NCI-H748 (cell line): Measurements from ENCODE around the gene WDR70.
A peak's percentile ranks its signal among the peaks of the same experiment; 100 is the strongest.
"Not testable (repeated sequence)": the region's sequence is repeated elsewhere in the genome, so short reads cannot be mapped to it uniquely, and the experiment has no call there.

Experiments used
- DNase-seq: peaks from one replicate; lab custom pipeline; 2025; ENCODE audit not compliant: unreplicated experiment; lab: John Stamatoyannopoulos, UW

Gene WDR70

GRCh38 chr5:37511646-37512045, 132.5 kb downstream of the WDR70 start:
- no peak for DNase-seq

GRCh38 chr5:37514946-37515345, 135.8 kb downstream of the WDR70 start:
- DNase-seq, result no peak

DNA sequence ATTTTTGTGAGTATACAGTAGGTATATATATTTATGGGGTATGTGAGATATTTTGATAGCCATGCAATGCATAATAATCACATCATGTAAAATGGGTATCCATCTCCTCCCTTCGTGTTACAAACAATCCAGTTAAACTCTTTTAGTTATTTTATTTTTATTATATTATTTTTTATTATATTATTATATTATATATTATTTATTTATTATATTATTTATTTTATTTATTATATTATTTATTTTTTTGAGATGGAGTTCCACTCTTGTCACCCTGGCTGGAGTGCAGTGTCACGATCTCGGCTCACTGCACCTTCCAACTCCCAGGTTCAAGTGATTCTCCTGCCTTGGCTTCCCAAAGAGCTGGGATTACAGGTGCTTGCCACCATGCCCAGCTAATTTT, 138.6 kb downstream of the WDR70 start:
- no peak for DNase-seq

GRCh38 chr5:37518356-37518755, 139.2 kb downstream of the WDR70 start:
- not testable (repeated sequence) for DNase-seq

- DNase-seq, result no peak
Observed at GRCh38 chr5:37519304-37519703, 140.2 kb downstream of the WDR70 start.

DNA sequence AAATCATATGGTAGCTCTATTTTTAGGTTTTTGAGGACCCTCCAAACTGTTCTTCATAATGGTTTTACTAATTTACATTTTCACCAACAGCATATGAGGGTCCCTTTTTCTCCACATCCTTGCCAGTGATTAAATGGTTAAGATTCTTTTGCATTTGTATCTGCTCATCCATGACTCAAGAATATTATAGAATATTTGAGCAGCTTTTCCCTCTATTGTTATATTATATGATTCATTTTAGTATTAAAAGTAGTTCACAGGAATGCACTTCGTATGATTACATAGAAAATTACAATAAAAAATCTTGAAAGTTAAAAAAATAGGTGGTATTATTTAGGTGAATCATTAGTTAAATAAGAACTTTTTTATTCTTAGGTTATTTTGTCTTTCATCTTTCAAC, 140.7 kb downstream of the WDR70 start:
- no peak for DNase-seq

DNA sequence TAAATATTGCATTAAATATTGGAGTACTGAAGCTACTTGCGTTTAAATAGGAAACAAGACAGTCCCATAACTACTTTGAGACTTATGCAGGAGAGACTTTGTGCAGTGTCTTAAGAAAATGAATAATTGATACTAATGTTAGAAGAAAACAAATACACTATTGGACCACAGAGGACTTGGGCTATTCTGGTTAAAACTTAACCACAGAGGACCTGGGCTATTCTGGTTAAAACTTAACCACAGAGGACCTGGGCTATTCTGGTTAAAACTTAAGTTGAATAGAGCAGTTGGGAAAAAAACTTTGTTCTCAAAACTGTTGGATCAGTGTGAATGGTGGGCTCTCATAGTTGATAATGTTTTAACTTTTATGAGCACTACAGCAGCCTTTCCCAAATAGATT, 141.7 kb downstream of the WDR70 start:
- no peak for DNase-seq

- DNase-seq, result no peak
Observed at GRCh38 chr5:37532976-37533740, 154.0 kb downstream of the WDR70 start.

GRCh38 chr5:37533851-37534250, 154.7 kb downstream of the WDR70 start:
- no peak for DNase-seq

- DNase-seq, result no peak
Observed at GRCh38 chr5:37539459-37539858, 160.3 kb downstream of the WDR70 start.

DNA sequence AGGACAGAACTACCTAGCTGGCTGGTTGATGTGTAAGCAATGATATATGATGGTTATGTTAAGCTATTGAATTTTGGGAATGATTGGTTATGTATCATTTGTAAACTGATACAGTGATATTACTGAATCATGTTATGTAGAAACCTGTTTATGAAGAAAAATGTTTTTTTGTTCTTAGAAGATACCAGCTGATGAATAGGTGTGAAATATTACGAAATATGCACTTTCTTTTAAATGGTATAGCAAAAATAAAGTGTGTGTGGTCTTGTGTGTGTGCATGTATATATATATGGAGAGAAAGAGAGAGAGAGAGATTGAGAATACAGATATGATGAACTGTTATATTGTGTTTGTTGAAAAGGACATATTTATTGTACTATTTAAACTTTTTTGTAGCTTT, 164.1 kb downstream of the WDR70 start:
- DNase-seq, result no peak

DNA sequence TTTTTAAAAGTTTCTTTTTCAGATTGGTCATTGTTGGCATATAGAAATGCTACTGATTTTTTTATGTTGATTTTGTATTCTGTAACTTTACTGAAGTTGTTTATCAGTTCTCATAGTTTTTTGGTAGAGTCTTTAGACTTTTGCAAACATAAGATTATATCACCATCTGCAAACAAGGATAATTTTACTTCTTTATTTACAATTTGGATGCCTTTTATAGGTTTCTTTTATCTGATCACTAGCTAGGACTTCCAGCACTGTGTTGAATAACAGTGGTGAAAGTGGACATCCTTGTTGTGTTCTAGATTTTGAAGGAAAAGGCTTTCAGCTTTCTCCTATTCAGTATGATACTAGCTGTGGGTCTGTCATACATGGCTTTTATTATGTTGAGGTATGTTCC, 170.3 kb downstream of the WDR70 start:
- DNase-seq, result no peak

DNA sequence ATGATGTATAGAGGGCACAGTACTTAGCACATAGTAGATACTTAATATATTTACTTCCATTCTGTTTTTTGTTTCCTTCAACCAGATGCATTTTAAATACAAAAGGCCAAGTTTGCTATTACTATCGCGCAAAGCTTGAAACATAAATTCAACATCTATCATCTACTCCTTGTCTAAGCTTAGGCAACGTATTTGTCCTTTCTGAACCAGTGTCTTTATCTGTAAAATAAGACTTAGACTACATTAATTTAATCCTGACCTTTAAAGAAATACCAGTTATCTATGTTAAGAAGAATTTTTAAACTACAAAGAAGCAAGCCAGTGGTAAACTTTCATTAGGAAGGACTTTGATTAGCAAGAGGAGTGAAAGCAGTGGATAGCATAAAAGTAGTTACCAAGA, 173.0 kb downstream of the WDR70 start:
- no peak for DNase-seq

DNA sequence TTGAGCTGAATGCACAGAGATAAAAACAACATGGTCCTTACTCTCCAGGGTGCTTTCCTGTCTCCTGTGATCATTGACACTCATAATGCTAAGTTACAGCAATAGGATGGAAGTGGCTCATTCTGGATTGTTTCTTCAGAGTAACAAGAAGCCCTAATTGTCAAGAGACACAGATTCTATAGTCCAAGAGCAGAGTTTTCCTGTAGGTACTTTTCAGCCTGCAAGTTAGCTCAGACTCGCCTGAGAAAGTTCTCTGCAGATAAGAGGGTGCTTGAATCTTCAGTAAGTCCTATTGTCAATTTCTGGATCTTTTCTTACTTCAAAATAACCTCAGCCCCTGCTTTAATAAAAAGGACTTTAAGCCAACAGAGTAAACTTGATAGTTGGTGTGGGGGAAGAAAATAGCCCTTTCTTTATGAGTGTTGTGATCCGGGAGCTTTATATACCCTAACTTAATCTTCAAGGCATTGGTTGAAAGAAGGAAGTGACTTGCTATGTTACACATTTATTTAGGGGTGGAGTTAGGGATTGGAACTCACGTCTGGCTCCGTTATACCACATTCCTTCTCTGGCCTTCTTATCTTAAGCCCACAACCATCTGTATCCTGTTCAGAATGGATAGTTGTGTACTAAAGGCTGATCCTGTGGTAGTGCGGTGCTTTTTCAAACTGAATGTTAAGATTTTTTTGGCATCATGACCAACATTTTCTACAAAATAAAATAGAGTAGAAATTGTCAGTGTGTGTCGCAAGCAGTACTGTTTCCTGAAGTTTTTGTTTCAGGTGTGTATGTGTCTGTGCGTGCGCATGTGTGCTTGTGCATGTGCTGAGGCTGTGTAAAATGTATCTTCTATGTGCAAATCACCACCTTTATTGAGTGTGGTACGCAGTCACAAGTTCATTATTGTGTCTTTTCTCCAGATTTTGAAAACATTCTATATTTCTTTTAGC, 173.9 kb downstream of the WDR70 start:
- no peak for DNase-seq

DNA sequence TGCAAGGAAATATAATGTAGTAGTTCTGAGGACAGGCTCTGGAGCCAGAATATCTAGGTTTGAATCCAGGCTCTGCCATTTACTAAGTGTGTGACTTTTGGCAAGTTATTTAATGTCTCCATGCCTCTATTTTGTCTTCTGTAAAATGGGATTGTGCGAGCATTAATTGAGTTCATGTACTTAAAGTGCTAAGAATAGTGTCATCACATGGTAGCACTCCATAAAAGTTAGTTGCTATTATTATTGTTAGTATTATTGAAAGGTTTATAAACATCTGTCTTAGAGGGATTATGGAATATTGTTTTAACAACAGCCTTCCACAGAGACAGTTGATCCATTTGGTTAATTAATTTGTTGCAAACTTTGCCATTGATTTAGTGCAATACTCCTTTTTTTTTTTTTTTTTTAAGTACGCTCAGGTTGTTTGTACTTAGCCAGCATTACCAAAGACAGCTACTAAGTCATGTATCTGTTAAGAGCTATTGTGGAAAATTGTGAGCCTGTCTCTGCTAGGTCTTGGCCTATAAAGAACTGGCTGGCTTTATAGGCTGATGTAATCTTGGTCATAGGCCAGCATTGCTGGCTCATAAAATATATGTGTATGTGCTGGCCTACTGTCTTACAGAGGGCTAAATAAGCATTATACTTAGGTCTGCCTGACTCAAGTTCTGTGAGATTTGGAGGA, 174.7 kb downstream of the WDR70 start:
- DNase-seq, result no peak

DNA sequence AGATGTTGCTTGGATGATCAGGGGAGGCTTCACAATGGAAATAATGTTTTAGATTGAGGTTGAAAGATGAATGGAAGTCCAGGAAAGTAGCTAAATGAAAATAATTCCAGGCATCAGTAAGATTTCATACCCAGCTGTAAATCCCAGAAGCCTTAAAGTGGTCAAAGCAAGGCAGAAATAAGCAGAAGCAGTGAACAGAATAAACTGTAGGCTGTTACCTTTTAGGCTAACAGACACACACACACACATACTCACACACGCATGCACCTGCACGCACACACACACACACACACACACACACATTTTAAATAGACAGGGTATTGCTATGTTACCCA, 175.3 kb downstream of the WDR70 start:
- no peak for DNase-seq

DNA sequence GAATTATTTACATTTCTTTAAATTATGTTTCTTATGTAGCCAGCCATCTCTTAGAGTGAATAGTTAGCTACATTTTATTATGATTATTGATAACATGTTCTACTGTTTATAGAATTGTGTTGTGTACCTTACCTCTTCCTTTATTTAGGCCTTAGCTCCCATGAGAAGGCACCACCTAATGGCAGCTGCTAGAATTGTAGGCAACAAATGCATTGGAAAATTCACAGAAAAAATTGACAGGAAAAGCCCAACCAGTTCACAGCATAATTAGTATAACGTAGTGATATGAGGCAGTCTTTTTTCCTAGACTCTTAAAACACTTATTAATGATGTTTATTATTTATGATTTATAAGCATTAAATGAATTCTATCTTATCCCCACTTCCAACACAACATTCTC, 175.8 kb downstream of the WDR70 start:
- peak; percentile 65 for DNase-seq

- DNase-seq, result no peak
Observed at GRCh38 chr5:37557734-37558293, 178.7 kb downstream of the WDR70 start.

- DNase-seq, result no peak
Observed at GRCh38 chr5:37565062-37565670, 186.0 kb downstream of the WDR70 start.

- DNase-seq, result no peak
Observed at GRCh38 chr5:37567566-37567965, 188.4 kb downstream of the WDR70 start.
